ENCODE data around the gene CUX1.

CUX1 gene

GRCh38 chr7:101814991-101815825 is 2.2 kb upstream of the CUX1 start (continued):
- TF ChIP-seq, protein P1, sequence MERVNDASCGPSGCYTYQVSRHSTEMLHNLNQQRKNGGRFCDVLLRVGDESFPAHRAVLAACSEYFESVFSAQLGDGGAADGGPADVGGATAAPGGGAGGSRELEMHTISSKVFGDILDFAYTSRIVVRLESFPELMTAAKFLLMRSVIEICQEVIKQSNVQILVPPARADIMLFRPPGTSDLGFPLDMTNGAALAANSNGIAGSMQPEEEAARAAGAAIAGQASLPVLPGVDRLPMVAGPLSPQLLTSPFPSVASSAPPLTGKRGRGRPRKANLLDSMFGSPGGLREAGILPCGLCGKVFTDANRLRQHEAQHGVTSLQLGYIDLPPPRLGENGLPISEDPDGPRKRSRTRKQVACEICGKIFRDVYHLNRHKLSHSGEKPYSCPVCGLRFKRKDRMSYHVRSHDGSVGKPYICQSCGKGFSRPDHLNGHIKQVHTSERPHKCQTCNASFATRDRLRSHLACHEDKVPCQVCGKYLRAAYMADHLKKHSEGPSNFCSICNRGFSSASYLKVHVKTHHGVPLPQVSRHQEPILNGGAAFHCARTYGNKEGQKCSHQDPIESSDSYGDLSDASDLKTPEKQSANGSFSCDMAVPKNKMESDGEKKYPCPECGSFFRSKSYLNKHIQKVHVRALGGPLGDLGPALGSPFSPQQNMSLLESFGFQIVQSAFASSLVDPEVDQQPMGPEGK (tag by site-specific recombination; IDR thresholded peaks at IDR 0.05): peak; percentile 98
- TF ChIP-seq ZNF658 (tag by site-specific recombination; IDR thresholded peaks at IDR 0.05): no peak
- TF ChIP-seq ZNF335 (tag by site-specific recombination; conservative IDR thresholded peaks at IDR 0.05): peak; percentile 92
- TF ChIP-seq ZNF843 (tag by site-specific recombination; IDR thresholded peaks at IDR 0.05): peak; percentile 58
- TF ChIP-seq PRDM4 (tag by site-specific recombination; IDR thresholded peaks at IDR 0.05): peak; percentile 36; the same call in 1 of the 2 replicates
- TF ChIP-seq, protein P2, sequence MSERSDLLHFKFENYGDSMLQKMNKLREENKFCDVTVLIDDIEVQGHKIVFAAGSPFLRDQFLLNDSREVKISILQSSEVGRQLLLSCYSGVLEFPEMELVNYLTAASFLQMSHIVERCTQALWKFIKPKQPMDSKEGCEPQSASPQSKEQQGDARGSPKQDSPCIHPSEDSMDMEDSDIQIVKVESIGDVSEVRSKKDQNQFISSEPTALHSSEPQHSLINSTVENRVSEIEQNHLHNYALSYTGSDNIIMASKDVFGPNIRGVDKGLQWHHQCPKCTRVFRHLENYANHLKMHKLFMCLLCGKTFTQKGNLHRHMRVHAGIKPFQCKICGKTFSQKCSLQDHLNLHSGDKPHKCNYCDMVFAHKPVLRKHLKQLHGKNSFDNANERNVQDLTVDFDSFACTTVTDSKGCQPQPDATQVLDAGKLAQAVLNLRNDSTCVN (tag by site-specific recombination; optimal IDR thresholded peaks at IDR 0.05): peak; percentile 88
- TF ChIP-seq ZNF239 (tag by site-specific recombination; IDR thresholded peaks at IDR 0.05): no peak
- no peak for TF ChIP-seq RBAK (tag by site-specific recombination; IDR thresholded peaks at IDR 0.05)
- TF ChIP-seq ZNF423 (tag by site-specific recombination; IDR thresholded peaks at IDR 0.05): peak; percentile 92
- no peak for TF ChIP-seq REPIN1 (tag by site-specific recombination; IDR thresholded peaks at IDR 0.05; ENCODE audit: low read depth)
- no peak for TF ChIP-seq PRDM1 (tag by site-specific recombination; IDR thresholded peaks at IDR 0.05)
- no peak for TF ChIP-seq ZNF596 (tag by site-specific recombination; IDR thresholded peaks at IDR 0.05)
- TF ChIP-seq, protein P3, sequence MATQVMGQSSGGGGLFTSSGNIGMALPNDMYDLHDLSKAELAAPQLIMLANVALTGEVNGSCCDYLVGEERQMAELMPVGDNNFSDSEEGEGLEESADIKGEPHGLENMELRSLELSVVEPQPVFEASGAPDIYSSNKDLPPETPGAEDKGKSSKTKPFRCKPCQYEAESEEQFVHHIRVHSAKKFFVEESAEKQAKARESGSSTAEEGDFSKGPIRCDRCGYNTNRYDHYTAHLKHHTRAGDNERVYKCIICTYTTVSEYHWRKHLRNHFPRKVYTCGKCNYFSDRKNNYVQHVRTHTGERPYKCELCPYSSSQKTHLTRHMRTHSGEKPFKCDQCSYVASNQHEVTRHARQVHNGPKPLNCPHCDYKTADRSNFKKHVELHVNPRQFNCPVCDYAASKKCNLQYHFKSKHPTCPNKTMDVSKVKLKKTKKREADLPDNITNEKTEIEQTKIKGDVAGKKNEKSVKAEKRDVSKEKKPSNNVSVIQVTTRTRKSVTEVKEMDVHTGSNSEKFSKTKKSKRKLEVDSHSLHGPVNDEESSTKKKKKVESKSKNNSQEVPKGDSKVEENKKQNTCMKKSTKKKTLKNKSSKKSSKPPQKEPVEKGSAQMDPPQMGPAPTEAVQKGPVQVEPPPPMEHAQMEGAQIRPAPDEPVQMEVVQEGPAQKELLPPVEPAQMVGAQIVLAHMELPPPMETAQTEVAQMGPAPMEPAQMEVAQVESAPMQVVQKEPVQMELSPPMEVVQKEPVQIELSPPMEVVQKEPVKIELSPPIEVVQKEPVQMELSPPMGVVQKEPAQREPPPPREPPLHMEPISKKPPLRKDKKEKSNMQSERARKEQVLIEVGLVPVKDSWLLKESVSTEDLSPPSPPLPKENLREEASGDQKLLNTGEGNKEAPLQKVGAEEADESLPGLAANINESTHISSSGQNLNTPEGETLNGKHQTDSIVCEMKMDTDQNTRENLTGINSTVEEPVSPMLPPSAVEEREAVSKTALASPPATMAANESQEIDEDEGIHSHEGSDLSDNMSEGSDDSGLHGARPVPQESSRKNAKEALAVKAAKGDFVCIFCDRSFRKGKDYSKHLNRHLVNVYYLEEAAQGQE (tag by site-specific recombination; IDR thresholded peaks at IDR 0.05): peak; percentile 62
- TF ChIP-seq SP7 (tag by site-specific recombination; IDR thresholded peaks at IDR 0.05): peak; percentile 64
- TF ChIP-seq ZNF324 (tag by site-specific recombination; IDR thresholded peaks at IDR 0.05): 0 out of 2 replicates have a peak, but pooled peaks have one; percentile 34
- TF ChIP-seq TCF7L2 (IDR thresholded peaks at IDR 0.05; ENCODE audit: borderline replicate concordance, low read depth, low read length): no peak
- TF ChIP-seq, protein P4, sequence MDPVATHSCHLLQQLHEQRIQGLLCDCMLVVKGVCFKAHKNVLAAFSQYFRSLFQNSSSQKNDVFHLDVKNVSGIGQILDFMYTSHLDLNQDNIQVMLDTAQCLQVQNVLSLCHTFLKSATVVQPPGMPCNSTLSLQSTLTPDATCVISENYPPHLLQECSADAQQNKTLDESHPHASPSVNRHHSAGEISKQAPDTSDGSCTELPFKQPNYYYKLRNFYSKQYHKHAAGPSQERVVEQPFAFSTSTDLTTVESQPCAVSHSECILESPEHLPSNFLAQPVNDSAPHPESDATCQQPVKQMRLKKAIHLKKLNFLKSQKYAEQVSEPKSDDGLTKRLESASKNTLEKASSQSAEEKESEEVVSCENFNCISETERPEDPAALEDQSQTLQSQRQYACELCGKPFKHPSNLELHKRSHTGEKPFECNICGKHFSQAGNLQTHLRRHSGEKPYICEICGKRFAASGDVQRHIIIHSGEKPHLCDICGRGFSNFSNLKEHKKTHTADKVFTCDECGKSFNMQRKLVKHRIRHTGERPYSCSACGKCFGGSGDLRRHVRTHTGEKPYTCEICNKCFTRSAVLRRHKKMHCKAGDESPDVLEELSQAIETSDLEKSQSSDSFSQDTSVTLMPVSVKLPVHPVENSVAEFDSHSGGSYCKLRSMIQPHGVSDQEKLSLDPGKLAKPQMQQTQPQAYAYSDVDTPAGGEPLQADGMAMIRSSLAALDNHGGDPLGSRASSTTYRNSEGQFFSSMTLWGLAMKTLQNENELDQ (tag by site-specific recombination; IDR thresholded peaks at IDR 0.05; ENCODE audit: low read depth): no peak
- TF ChIP-seq ZNF623 (tag by site-specific recombination; IDR thresholded peaks at IDR 0.05): no peak
- TF ChIP-seq ZNF202 (tag by site-specific recombination; IDR thresholded peaks at IDR 0.05; ENCODE audit: borderline replicate concordance): no peak
- TF ChIP-seq OVOL3 (tag by site-specific recombination; IDR thresholded peaks at IDR 0.05): no peak
- TF ChIP-seq ZNF350 (tag by site-specific recombination; IDR thresholded peaks at IDR 0.05): no peak
- no peak for TF ChIP-seq ZNF155 (tag by site-specific recombination; IDR thresholded peaks at IDR 0.05)
- peak; percentile 15; the same call in 1 of the 2 replicates for TF ChIP-seq ZNF561 (tag by site-specific recombination; IDR thresholded peaks at IDR 0.05; ENCODE audit: borderline replicate concordance)
- TF ChIP-seq KLF8 (tag by site-specific recombination; IDR thresholded peaks at IDR 0.05): 0 out of 2 replicates have a peak, but pooled peaks have one; percentile 22
- 0 out of 2 replicates have a peak, but pooled peaks have one; percentile 23 for TF ChIP-seq ZNF394 (tag by site-specific recombination; IDR thresholded peaks at IDR 0.05; ENCODE audit: borderline replicate concordance)
- TF ChIP-seq ZNF140 (tag by site-specific recombination; IDR thresholded peaks at IDR 0.05): no peak
- TF ChIP-seq ZNF664 (tag by site-specific recombination; IDR thresholded peaks at IDR 0.05): no peak
- TF ChIP-seq SALL2 (tag by site-specific recombination; IDR thresholded peaks at IDR 0.05; ENCODE audit: borderline replicate concordance): no peak
